Esophagus muscularis mucosa (tissue), 4 donors: Measurements from ENCODE around the gene NBPF3. TPM values are rescaled to one million over a fixed set of nuclear protein-coding genes. Genes with fewer than 3 reads are reported as not detected.

Experiments
- DNase-seq: peaks from one replicate; pipeline ENCODE4 v3.0.0-alpha.2; 2017; ENCODE audit errors: extremely low spot score
- H3K27ac ChIP-seq, 4 donors: fragments of 200-600 bp; sonication (generic); replicated peaks in 1 of 4; 1 replicate in 3 of 4; 2 replicates in 1 of 4; pipeline ENCODE4 v1.5.1; 2016 to 2019; ENCODE audit warnings: mild to moderate bottlenecking in 1 of 4
- H3K27me3 ChIP-seq, 4 donors: fragments of 200-600 bp; sonication (generic); one replicate each; pipeline versions ENCODE4 v1.5.1 to v1.6.0; 2016 to 2019
- H3K36me3 ChIP-seq, 4 donors: fragments of 200-600 bp; sonication (generic); one replicate each; pipeline ENCODE4 v1.5.1; 2016 to 2019
- H3K4me1 ChIP-seq, 4 donors: fragments of 200-600 bp; sonication (generic); one replicate each; pipeline ENCODE4 v1.5.1; 2016 to 2019
- H3K4me3 ChIP-seq, 4 donors: fragments of 200-600 bp; sonication (generic); 1 replicate in 2 of 4; 2 replicates in 2 of 4; pipeline ENCODE4 v1.5.1; 2016 to 2019; ENCODE audit warnings: mild to moderate bottlenecking in 4 of 4, moderate library complexity in 1 of 4
- H3K9me3 ChIP-seq, 4 donors: fragments of 200-600 bp; sonication (generic); 1 replicate in 3 of 4; 2 replicates in 1 of 4; pipeline ENCODE4 v1.5.1; 2016 to 2019
- CTCF ChIP-seq, 3 experiments: fragments of 200-600 bp in 2 of 3; fragments of 450-650 bp in 1 of 3; sonication (generic) in 2 of 3; IDR thresholded peaks; one replicate each; pipeline ENCODE4 v1.5.1; 2017 to 2019; ENCODE audit warnings: antibody characterized with exemption in 3 of 3, mild to moderate bottlenecking in 2 of 3, moderate library complexity in 1 of 3
- EP300 ChIP-seq: sonication (generic); formaldehyde crosslinking; IDR thresholded peaks from one replicate; pipeline ENCODE4 v1.6.1; 2017; ENCODE audit warnings: antibody characterized with exemption
- POLR2A ChIP-seq: fragments of 450-650 bp; IDR thresholded peaks from one replicate; pipeline ENCODE4 v1.6.1; 2017; ENCODE audit warnings: antibody characterized with exemption, moderate library complexity, mild to moderate bottlenecking, low read depth
- POLR2AphosphoS5 ChIP-seq, 2 donors: sonication (generic); formaldehyde crosslinking; IDR thresholded peaks; one replicate each; pipeline ENCODE4 v1.6.1; 2017; ENCODE audit warnings: antibody characterized with exemption in 2 of 2
- WGBS: methylation state at CpG from one replicate; pipeline ENCODE4 v1.1.5; 2018; 5-methylcytosine and 5-hydroxymethylcytosine counted together
- intact Hi-C: fragments of 100-400 bp; cut with DNase I; formaldehyde crosslinking; loops from one replicate; pipeline ENCODE4 v1.15.1; 2023
- total RNA-seq, 4 donors: library from RNA; depleted of rRNA; stranded (reverse); fragments of >200 nt; gene quantifications; one replicate each; pipeline versions ENCODE4 v1.1.0 to v1.2.1, GENCODE V29; 2016

The NBPF3 gene
- total RNA-seq = 10 to 100 TPM in 2 of 4 donors, 1 to 10 TPM in 2; 5.8 to 13.1 (median 9.0) TPM

- intact Hi-C loops = no loop called here
- Histone ChIP-seq H3K9me3 (no peaks in the 10 kb centered on the region), H3K4me1 (peaks cover 15 to 33% (median 29%) of the 10 kb centered on the region in 4 donors), H3K27ac (peak within 1 kb of the TSS; percentile 63 to 78 (median 70)), H3K36me3 (peaks cover 0 to 5% (median 3%) of the 10 kb centered on the region in 4 donors), H3K4me3 (peak within 1 kb of the TSS; percentile 76 to 84 (median 78)), H3K27me3 (peaks cover 0 to 22% (median 0%) of the 10 kb centered on the region in 4 donors)
- 2% methylated on average over 24 of the region's 87 CpGs for WGBS
- DNase-seq = peak; percentile 96
- peak in 2 of 3 experiments; percentile 3 to 6 for TF ChIP-seq CTCF (IDR thresholded peaks at IDR 0.05)
- TF ChIP-seq POLR2A = peak; percentile 8
- TF ChIP-seq EP300 = no peak
- peak; percentile 76 to 84 for TF ChIP-seq POLR2AphosphoS5 (IDR thresholded peaks at IDR 0.05)
Measured at GRCh38 chr1:21439721-21440629, at the start of gene NBPF3. Gene NBPF3 (plus strand): TSS chr1:21440137. CDS start chr1:21445087, 4,950 bp downstream.

GRCh38 chr1:21391497-21391896, 48.4 kb upstream of the NBPF3 start:
- H3K27me3 ChIP-seq = peaks cover 0 to 35% (median 0%) of the 10 kb centered on the region in 4 donors
- H3K4me3 ChIP-seq = no peak overlapping the region
- no peak for DNase-seq
- no peak overlapping the region for H3K27ac ChIP-seq
- H3K4me1 ChIP-seq = no peaks in the 10 kb centered on the region
- intact Hi-C loops = no loop called here
- no peaks in the 10 kb centered on the region for H3K36me3 ChIP-seq
- WGBS = 94% methylated on average over 4 of the region's 4 CpGs
- no peaks in the 10 kb centered on the region for H3K9me3 ChIP-seq
- TF ChIP-seq EP300 = no peak
- no peak for TF ChIP-seq POLR2A
- no peak for TF ChIP-seq POLR2AphosphoS5 (IDR thresholded peaks at IDR 0.05)
- TF ChIP-seq CTCF (IDR thresholded peaks at IDR 0.05) = no peak

GRCh38 chr1:21392587-21393263, 47.2 kb upstream of the NBPF3 start:
- intact Hi-C loops = no loop called here
- no peaks in the 10 kb centered on the region for H3K9me3 ChIP-seq
- TF ChIP-seq CTCF (IDR thresholded peaks at IDR 0.05) (no peak), POLR2AphosphoS5 (IDR thresholded peaks at IDR 0.05) (no peak), POLR2A (no peak), EP300 (no peak)
- H3K36me3 ChIP-seq = no peaks in the 10 kb centered on the region
- no peak overlapping the region for H3K4me3 ChIP-seq
- no peak overlapping the region for H3K27ac ChIP-seq
- 86% methylated on average over 15 of the region's 15 CpGs for WGBS
- H3K27me3 ChIP-seq = peaks cover 0 to 39% (median 0%) of the 10 kb centered on the region in 4 donors
- no peak for DNase-seq
- no peaks in the 10 kb centered on the region for H3K4me1 ChIP-seq

GRCh38 chr1:21396516-21396915, 43.4 kb upstream of the NBPF3 start:
- 49% methylated on average over 4 of the region's 4 CpGs for WGBS
- intact Hi-C loops = no loop called here
- no peak overlapping the region for H3K4me3 ChIP-seq
- no peaks in the 10 kb centered on the region for H3K4me1 ChIP-seq
- TF ChIP-seq POLR2A (no peak), EP300 (no peak), CTCF (IDR thresholded peaks at IDR 0.05) (no peak)
- peaks cover 0 to 37% (median 0%) of the 10 kb centered on the region in 4 donors for H3K27me3 ChIP-seq
- DNase-seq = no peak
- no peaks in the 10 kb centered on the region for H3K9me3 ChIP-seq
- no peak overlapping the region for H3K27ac ChIP-seq
- no peaks in the 10 kb centered on the region for H3K36me3 ChIP-seq
